H1 (cell line): ENCODE results near the gene ENOX2. TPM values are rescaled to one million over a fixed set of nuclear protein-coding genes. Genes with fewer than 3 reads are reported as not detected.

Source experiments
- CTCF ChIA-PET: fragments of 300-600 bp; sonication (Branson Sonifier 250); formaldehyde crosslinking; loops from one replicate; lab custom pipeline; 2021; ENCODE audit not compliant: partially characterized antibody; lab: Charles Lee
- POLR2A ChIA-PET: fragments of 300-600 bp; sonication (Branson Sonifier 250); formaldehyde crosslinking; loops from one replicate; lab custom pipeline; 2021; ENCODE audit warnings: inconsistent platforms; ENCODE audit not compliant: partially characterized antibody; lab: Charles Lee
- DNase-seq, 2 experiments: peaks; one replicate each; pipeline versions ENCODE4 v3.0.0 to v3.0.0-alpha.2; 2010 to 2022; ENCODE audit warnings: low spot score in 2 of 2, low read depth in 1 of 2, mixed read lengths in 1 of 2
- FAIRE-seq: peaks from 2 replicates; lab custom pipeline; 2011; peaks lifted over from hg19 to GRCh38; lab: Jason Lieb, UNC
- H2AFZ ChIP-seq: 2 replicates; pipeline ENCODE4 v1.8.1; 2012; ENCODE audit warnings: low read length, inconsistent platforms
- H2AK5ac ChIP-seq: 2 replicates; pipeline ENCODE4 v1.6.1; 2013; ENCODE audit warnings: low read depth, low read length
- H2BK120ac ChIP-seq: replicated peaks from 2 replicates; pipeline ENCODE3; 2013; ENCODE audit warnings: low read depth, low read length, inconsistent platforms
- H2BK12ac ChIP-seq: 2 replicates; pipeline ENCODE4 v1.6.1; 2013; ENCODE audit warnings: low read depth, low read length
- H2BK15ac ChIP-seq: 2 replicates; pipeline ENCODE4 v1.6.1; 2013; ENCODE audit warnings: low read length
- H2BK20ac ChIP-seq: 2 replicates; pipeline ENCODE4 v1.6.1; 2013; ENCODE audit warnings: low read length
- H2BK5ac ChIP-seq: 2 replicates; pipeline ENCODE4 v1.6.1; 2013; ENCODE audit warnings: low read depth, low read length
- H3K14ac ChIP-seq: 2 replicates; pipeline ENCODE4 v1.6.1; 2013; ENCODE audit warnings: inconsistent platforms; ENCODE audit not compliant: insufficient read length
- H3K18ac ChIP-seq: 2 replicates; pipeline ENCODE4 v1.6.1; 2013; ENCODE audit warnings: low read length; ENCODE audit errors: extremely low read depth
- H3K23ac ChIP-seq: 2 replicates; pipeline ENCODE4 v1.6.1; 2013; ENCODE audit warnings: inconsistent platforms; ENCODE audit not compliant: insufficient read length
- H3K23me2 ChIP-seq: 2 replicates; pipeline ENCODE4 v1.6.1; 2013; ENCODE audit warnings: low read depth, low read length
- H3K27ac ChIP-seq: 2 replicates; pipeline ENCODE4 v1.6.1; 2011; ENCODE audit warnings: low read depth, low read length, inconsistent platforms
- H3K27me3 ChIP-seq, 4 experiments: replicated peaks in 1 of 4; 1 replicate in 1 of 4; 2 replicates in 3 of 4; pipeline versions ENCODE4 v1.6.1 to v1.8.1; 2011 to 2013; ENCODE audit warnings: low read length in 3 of 4, mild to moderate bottlenecking in 3 of 4, inconsistent platforms in 2 of 4, mixed read lengths in 2 of 4, moderate library complexity in 1 of 4; ENCODE audit not compliant: control insufficient read depth in 3 of 4, insufficient read depth in 3 of 4; ENCODE audit errors: extremely low read depth in 1 of 4
- H3K36me3 ChIP-seq, 4 experiments: 2 replicates each; pipeline versions ENCODE4 v1.6.1 to v1.8.1; 2011 to 2013; ENCODE audit warnings: mild to moderate bottlenecking in 4 of 4, low read length in 3 of 4, moderate library complexity in 2 of 4, control low read depth in 1 of 4, inconsistent platforms in 1 of 4; ENCODE audit not compliant: insufficient read depth in 4 of 4, control insufficient read depth in 2 of 4
- H3K4ac ChIP-seq: replicated peaks from 2 replicates; pipeline ENCODE3; 2013; ENCODE audit warnings: low read length, low read depth, mixed read lengths, inconsistent platforms; ENCODE audit not compliant: insufficient read length
- H3K4me1 ChIP-seq, 4 experiments: replicated peaks in 1 of 4; 1 replicate in 1 of 4; 2 replicates in 3 of 4; pipeline versions ENCODE4 v1.6.1 to v1.8.1; 2011 to 2013; ENCODE audit warnings: low read length in 3 of 4, inconsistent platforms in 2 of 4, mixed read lengths in 1 of 4; ENCODE audit not compliant: insufficient read depth in 4 of 4, control insufficient read depth in 3 of 4
- H3K4me2 ChIP-seq, 2 experiments: 2 replicates each; pipeline versions ENCODE4 v1.6.1 to v1.8.1; 2011 to 2013; ENCODE audit warnings: low read depth in 2 of 2, low read length in 2 of 2, control low read depth in 1 of 2, inconsistent platforms in 1 of 2, mild to moderate bottlenecking in 1 of 2; ENCODE audit not compliant: insufficient read depth in 1 of 2
- H3K4me3 ChIP-seq, 4 experiments: fragments of 200-600, 300-600 bp in 1 of 4; sonication (generic), shearing (Covaris generic), sonication (Bioruptor Twin) in 1 of 4; 2 replicates each; pipeline versions ENCODE4 v1.5.1 to v1.8.1; 2011 to 2016; ENCODE audit warnings: low read length in 4 of 4, low read depth in 3 of 4, control low read depth in 2 of 4, inconsistent platforms in 2 of 4, mild to moderate bottlenecking in 2 of 4, mixed read lengths in 1 of 4, moderate library complexity in 1 of 4; ENCODE audit not compliant: insufficient read depth in 2 of 4; ENCODE audit errors: extremely low read depth in 1 of 4
- H3K56ac ChIP-seq: replicated peaks from 2 replicates; pipeline ENCODE3; 2013; ENCODE audit warnings: low read depth, mild to moderate bottlenecking, mixed read lengths, low read length, inconsistent platforms; ENCODE audit not compliant: insufficient read length
- H3K79me1 ChIP-seq: 2 replicates; pipeline ENCODE4 v1.6.1; 2013; ENCODE audit warnings: low read depth, low read length, control low read depth
- H3K79me2 ChIP-seq, 2 experiments: 2 replicates each; pipeline versions ENCODE4 v1.6.1 to v1.8.1; 2012 to 2013; ENCODE audit warnings: low read length in 2 of 2, mild to moderate bottlenecking in 2 of 2, inconsistent platforms in 1 of 2; ENCODE audit not compliant: insufficient read depth in 2 of 2, control insufficient read depth in 1 of 2
- H3K9ac ChIP-seq, 4 experiments: replicated peaks in 1 of 4; 1 replicate in 1 of 4; 2 replicates in 3 of 4; pipeline versions ENCODE4 v1.6.1 to v1.8.1; 2011 to 2013; ENCODE audit warnings: low read depth in 3 of 4, low read length in 3 of 4, control low read depth in 2 of 4, mild to moderate bottlenecking in 2 of 4, moderate library complexity in 2 of 4, inconsistent platforms in 1 of 4; ENCODE audit errors: extremely low read depth in 1 of 4
- H3K9me3 ChIP-seq, 2 experiments: 2 replicates each; pipeline versions ENCODE4 v1.6.1 to v1.8.1; 2012 to 2013; ENCODE audit warnings: mild to moderate bottlenecking in 2 of 2, moderate library complexity in 2 of 2, control low read depth in 1 of 2, inconsistent platforms in 1 of 2, low read depth in 1 of 2, low read length in 1 of 2, mixed read lengths in 1 of 2; ENCODE audit not compliant: insufficient read depth in 2 of 2
- H4K20me1 ChIP-seq, 2 experiments: replicated peaks in 1 of 2; 2 replicates each; pipeline versions ENCODE3 to v1.8.1; 2011 to 2013; ENCODE audit warnings: inconsistent platforms in 2 of 2, low read length in 2 of 2, mild to moderate bottlenecking in 1 of 2; ENCODE audit not compliant: insufficient read depth in 2 of 2, control insufficient read depth in 1 of 2
- H4K5ac ChIP-seq: 2 replicates; pipeline ENCODE4 v1.6.1; 2013; ENCODE audit warnings: low read length, low read depth, mixed read lengths, inconsistent platforms; ENCODE audit not compliant: insufficient read length
- H4K8ac ChIP-seq: 2 replicates; pipeline ENCODE4 v1.8.0; 2013; ENCODE audit warnings: mild to moderate bottlenecking, moderate library complexity, low read length, inconsistent platforms; ENCODE audit not compliant: insufficient read depth; ENCODE audit errors: extremely low read depth
- H4K91ac ChIP-seq: replicated peaks from 2 replicates; pipeline ENCODE3; 2013; ENCODE audit warnings: low read length, mixed read lengths, inconsistent platforms; ENCODE audit not compliant: insufficient read length
- ASH2L ChIP-seq: fragments of 200-600, 300-600 bp; sonication (generic); IDR thresholded peaks from one replicate; pipeline ENCODE4 v1.7.1; 2017; ENCODE audit warnings: low read length
- BCL11A ChIP-seq, 2 experiments: IDR thresholded peaks; one replicate each; pipeline ENCODE4 v1.6.1; 2011; ENCODE audit warnings: low read depth in 2 of 2, low read length in 2 of 2, mild to moderate bottlenecking in 2 of 2
- JUND ChIP-seq: IDR thresholded peaks from 2 replicates; pipeline ENCODE4 v1.6.1; 2011; ENCODE audit warnings: mild to moderate bottlenecking, improper control_type of control experiment, low read length
- POLR2A ChIP-seq, 2 experiments: IDR thresholded peaks; 1 replicate in 1 of 2; 2 replicates in 1 of 2; pipeline ENCODE4 v1.6.1; 2011; ENCODE audit warnings: low read depth in 2 of 2, low read length in 2 of 2, mild to moderate bottlenecking in 2 of 2; ENCODE audit errors: control extremely low read depth in 1 of 2
- POLR2AphosphoS5 ChIP-seq: IDR thresholded peaks from 2 replicates; pipeline ENCODE4 v1.6.1; 2011; ENCODE audit warnings: low read depth, low read length
- POU5F1 ChIP-seq: IDR thresholded peaks from 2 replicates; pipeline ENCODE4 v1.6.1; 2011; ENCODE audit warnings: low read depth, mild to moderate bottlenecking, low read length, moderate library complexity
- RAD21 ChIP-seq, 2 experiments: IDR thresholded peaks in 1 of 2; conservative IDR thresholded peaks in 1 of 2; 2 replicates each; pipeline ENCODE4 v1.6.1; 2011; ENCODE audit warnings: low read depth in 2 of 2, low read length in 2 of 2, improper control_type of control experiment in 1 of 2, inconsistent platforms in 1 of 2, mild to moderate bottlenecking in 1 of 2, moderate library complexity in 1 of 2
- TAF1 ChIP-seq: IDR thresholded peaks from 2 replicates; pipeline ENCODE4 v1.6.1; 2011; ENCODE audit warnings: mild to moderate bottlenecking, low read depth, low read length
- TAF7 ChIP-seq: optimal IDR thresholded peaks from 2 replicates; pipeline ENCODE3; 2011; ENCODE audit warnings: low read depth, mild to moderate bottlenecking, inconsistent platforms, low read length, moderate library complexity, borderline replicate concordance
- TBP ChIP-seq: IDR thresholded peaks from 2 replicates; pipeline ENCODE4 v1.6.1; 2011; ENCODE audit warnings: low read depth, low read length, improper control_type of control experiment
- TCF12 ChIP-seq: IDR thresholded peaks from 2 replicates; pipeline ENCODE4 v1.6.1; 2011; ENCODE audit warnings: low read depth, mild to moderate bottlenecking, low read length
- WGBS, 2 experiments: shearing (Covaris generic) in 1 of 2; methylation state at CpG; one replicate each; pipeline versions ENCODE4 v1.1.6 to v1.1.7; 2013 to 2015; ENCODE audit warnings: low lambda C conversion rate in 2 of 2, mixed read lengths in 2 of 2, inconsistent platforms in 1 of 2, low coverage in 1 of 2, missing lambda C conversion rate in 1 of 2; ENCODE audit not compliant: insufficient replicate concordance in 2 of 2, insufficient coverage in 1 of 2, insufficient read length in 1 of 2; ENCODE audit errors: extremely low coverage in 1 of 2, missing lambda C conversion rate in 1 of 2; 5-methylcytosine and 5-hydroxymethylcytosine counted together
- polyA plus RNA-seq, 7 experiments: library from polyadenylated mRNA; depleted of rRNA in 3 of 7; stranded (reverse) in 5 of 7; unstranded in 2 of 7; fragments of >200 nt in 5 of 7; fragments of 200-250 nt in 2 of 7; gene quantifications; 1 replicate in 5 of 7; 2 replicates in 1 of 7; 4 replicates in 1 of 7; pipeline versions ENCODE4 v1.2.1 to v1.2.3, GENCODE V29; 2011 to 2013; ENCODE audit warnings: missing spikeins in 2 of 7, mixed read lengths in 2 of 7
- total RNA-seq: library from RNA; stranded (reverse); fragmentation: NEBNext Ultra II Directional; extraction: Animal tissue kit (Norgen Biotek cat#: 25700); gene quantifications from 2 replicates; pipeline ENCODE4 v1.2.1, GENCODE V29; 2021

Gene ENOX2
- total and polyA plus RNA-seq, 2 of the 8 experiments (the other 6 are each of a cell fraction or from before 2014, with no cell fraction given), result 4.5 to 12.3 TPM

GRCh38 chrX:130771230-130771629 lies 131.8 kb downstream of the ENOX2 start:
- Histone ChIP-seq H3K27ac (no peak overlapping the region), H2AK5ac (no peak overlapping the region), H3K79me1 (no peaks in the 10 kb centered on the region), H2BK20ac (no peak overlapping the region), H3K4me1 (no peaks in the 10 kb centered on the region), H2BK12ac (no peak overlapping the region), H2BK5ac (no peak overlapping the region), H2BK15ac (no peak overlapping the region), H3K4me2 (no peak overlapping the region), H3K27me3 (peaks cover 0 to 1% (median 0%) of the 10 kb centered on the region in 4 experiments; a peak in 1 of 7 replicates), H3K79me2 (no peaks in the 10 kb centered on the region), H3K23me2 (no peaks in the 10 kb centered on the region), H4K91ac (no peak overlapping the region), H4K20me1 (no peaks in the 10 kb centered on the region), H3K56ac (no peak overlapping the region), H3K9me3 (no peaks in the 10 kb centered on the region), H2BK120ac (no peak overlapping the region), H3K18ac (no peak overlapping the region), H2AFZ (no peak overlapping the region), H3K4ac (no peak overlapping the region), H3K23ac (no peak overlapping the region), H3K14ac (no peak overlapping the region), H3K9ac (no peak overlapping the region), H3K36me3 (no peaks in the 10 kb centered on the region), H3K4me3 (no peak overlapping the region), H4K8ac (no peak overlapping the region), H4K5ac (no peak overlapping the region)
- 94% methylated on average over 2 of the region's 2 CpGs; no CpG with 5 or more reads in 1 of the 2 experiments for WGBS, 2 experiments
- POLR2A ChIA-PET, result interaction anchor here (0.5 kb wide), 1 partner anchor 8 kb away, joined by 4 read pairs; no protein-coding TSS in a partner anchor
- TF ChIP-seq ASH2L (no peak), POU5F1 (no peak), TAF1 (no peak), TBP (no peak), TAF7 (no peak), JUND (no peak), POLR2AphosphoS5 (no peak), BCL11A (IDR thresholded peaks at IDR 0.05; ENCODE audit: low read depth in 2 of 2, low read length in 2 of 2) (no peak), RAD21 (IDR thresholded peaks at IDR 0.05 in 1 of 2, conservative IDR thresholded peaks at IDR 0.05 in 1 of 2; ENCODE audit: low read depth in 2 of 2, low read length in 2 of 2) (no peak), TCF12 (no peak), POLR2A (IDR thresholded peaks at IDR 0.05; ENCODE audit: control extremely low read depth in 1 of 2, low read depth in 2 of 2, low read length in 2 of 2) (no peak)
- FAIRE-seq, result no peak
- no peak for DNase-seq
- CTCF ChIA-PET, result interaction anchor here (1.5 kb wide), 1 partner anchor 194 kb away, joined by 3 read pairs; no protein-coding TSS in a partner anchor
